HCT116 (cell line): Measurements from ENCODE around the gene SLC12A1. TPM values are rescaled to one million over a fixed set of nuclear protein-coding genes. Genes with fewer than 3 reads are reported as not detected.

Experiments
- ATAC-seq: fragments of 200-7000 bp; cut with Tn5 transposase; 2 replicates; pipeline ENCODE4 v1.9.1; 2020; ENCODE audit warnings: mild to moderate bottlenecking, moderate library complexity
- BruUV-seq: library from RNA; stranded (reverse); fragments of 400-500 nt; replicated peaks from 2 replicates; lab custom pipeline; 2021; lab: Mats Ljungman, UMichigan
- CTCF ChIA-PET: fragments of 300-600 bp; sonication (Branson Sonifier 250); formaldehyde crosslinking; loops from one replicate; lab custom pipeline; 2021; ENCODE audit warnings: antibody characterized with exemption; lab: Charles Lee
- POLR2A ChIA-PET: fragments of 300-600, 350-600 bp; sonication (Branson Sonifier 250); formaldehyde crosslinking; loops from one replicate; lab custom pipeline; 2021; ENCODE audit warnings: antibody characterized with exemption; lab: Charles Lee
- RAD21 ChIA-PET, 2 experiments: fragments of 300-600 bp; sonication (Branson Sonifier 250); formaldehyde crosslinking; loops; one replicate each; lab custom pipeline; 2023; ENCODE audit warnings: low total read pairs in 2 of 2; ENCODE audit not compliant: uncharacterized antibody in 2 of 2, unreplicated experiment in 2 of 2, low non-redundant PET in 1 of 2; lab: Charles Lee
- DNase-seq: peaks from one replicate; pipeline ENCODE4 v3.0.0-alpha.2; 2010; ENCODE audit warnings: low read depth, low spot score
- H2AFZ ChIP-seq: fragments of 200-600 bp; shearing (Covaris generic), sonication (generic); 2 replicates; pipeline ENCODE4 v1.6.1; 2017; ENCODE audit warnings: low read depth, mixed run types, mixed read lengths, antibody characterized with exemption, low read length; ENCODE audit not compliant: poor library complexity, severe bottlenecking
- H3K27ac ChIP-seq: 2 replicates; pipeline ENCODE4 v1.5.1; 2012; ENCODE audit warnings: low read depth, low read length
- H3K27me3 ChIP-seq: fragments of 200-600 bp; sonication (generic); 2 replicates; pipeline ENCODE4 v1.6.1; 2016; ENCODE audit warnings: mixed run types, low read length, mixed read lengths; ENCODE audit not compliant: insufficient read depth
- H3K36me3 ChIP-seq, 2 experiments: fragments of 200-500 bp in 1 of 2; fragments of 200-600 bp in 1 of 2; sonication (Bioruptor generic) in 1 of 2; sonication (generic) in 1 of 2; 2 replicates each; pipeline versions ENCODE4 v1.5.1 to v1.6.1; 2014 to 2016; ENCODE audit warnings: low read length in 2 of 2, inconsistent platforms in 1 of 2, mixed read lengths in 1 of 2, mixed run types in 1 of 2; ENCODE audit not compliant: insufficient read depth in 2 of 2, control insufficient read depth in 1 of 2
- H3K4me1 ChIP-seq, 2 experiments: fragments of 200-600 bp in 1 of 2; sonication (generic) in 1 of 2; 2 replicates each; pipeline versions ENCODE4 v1.5.1 to v1.6.1; 2012 to 2017; ENCODE audit warnings: low read length in 2 of 2, inconsistent platforms in 1 of 2, mild to moderate bottlenecking in 1 of 2, mixed read lengths in 1 of 2, mixed run types in 1 of 2, moderate library complexity in 1 of 2; ENCODE audit not compliant: insufficient read depth in 2 of 2, control insufficient read depth in 1 of 2
- H3K4me2 ChIP-seq: fragments of 200-600 bp; sonication (generic); 2 replicates; pipeline ENCODE4 v1.6.1; 2017; ENCODE audit warnings: mixed run types, low read length, mixed read lengths
- H3K4me3 ChIP-seq, 2 experiments: fragments of 200-600 bp in 1 of 2; sonication (generic) in 1 of 2; replicated peaks in 1 of 2; 2 replicates each; pipeline ENCODE4 v1.5.1; 2011 to 2016; ENCODE audit warnings: low read length in 2 of 2, control low read depth in 1 of 2, low read depth in 1 of 2, mild to moderate bottlenecking in 1 of 2, mixed read lengths in 1 of 2, mixed run types in 1 of 2
- H3K79me2 ChIP-seq: fragments of 200-600 bp; sonication (generic); 2 replicates; pipeline ENCODE4 v1.6.1; 2017; ENCODE audit warnings: mild to moderate bottlenecking, mixed run types, low read length, moderate library complexity, mixed read lengths; ENCODE audit not compliant: insufficient read depth
- H3K9ac ChIP-seq: fragments of 200-600 bp; sonication (generic); 2 replicates; pipeline ENCODE4 v1.6.1; 2016; ENCODE audit warnings: low read length, mixed read lengths
- H3K9me2 ChIP-seq: fragments of 200-600 bp; sonication (generic), shearing (Covaris generic); 2 replicates; pipeline ENCODE4 v1.6.1; 2017; ENCODE audit warnings: mixed run types, mild to moderate bottlenecking, moderate library complexity; ENCODE audit not compliant: insufficient read depth
- H3K9me3 ChIP-seq, 2 experiments: fragments of 200-500 bp in 1 of 2; fragments of 200-600 bp in 1 of 2; sonication (Bioruptor generic) in 1 of 2; sonication (generic) in 1 of 2; 2 replicates each; pipeline ENCODE4 v1.6.1; 2014 to 2017; ENCODE audit warnings: low read length in 2 of 2, mixed read lengths in 2 of 2, inconsistent platforms in 1 of 2, low read depth in 1 of 2, mild to moderate bottlenecking in 1 of 2, mixed run types in 1 of 2, moderate library complexity in 1 of 2; ENCODE audit not compliant: control insufficient read depth in 1 of 2, insufficient read depth in 1 of 2
- H4K20me1 ChIP-seq: fragments of 200-600 bp; sonication (generic), shearing (Covaris generic); 2 replicates; pipeline ENCODE4 v1.6.1; 2017; ENCODE audit warnings: mixed run types, mild to moderate bottlenecking, moderate library complexity; ENCODE audit not compliant: insufficient read depth
- ATF3 ChIP-seq: IDR thresholded peaks from 2 replicates; pipeline ENCODE4 v1.6.1; 2012
- CTCF ChIP-seq, 3 experiments: fragments of 200-600 bp in 1 of 3; sonication (generic) in 1 of 3; IDR thresholded peaks in 2 of 3; conservative IDR thresholded peaks in 1 of 3; 2 replicates each; pipeline ENCODE4 v1.5.1; 2012 to 2017; ENCODE audit warnings: low read depth in 2 of 3, low read length in 2 of 3, antibody characterized with exemption in 1 of 3, borderline replicate concordance in 1 of 3, control low read depth in 1 of 3, mild to moderate bottlenecking in 1 of 3, mixed read lengths in 1 of 3, mixed run types in 1 of 3, moderate library complexity in 1 of 3; ENCODE audit not compliant: insufficient read depth in 1 of 3
- SIN3A ChIP-seq: IDR thresholded peaks from 2 replicates; pipeline ENCODE4 v1.6.1; 2012; ENCODE audit warnings: low read depth
- SP1 ChIP-seq: IDR thresholded peaks from 2 replicates; pipeline ENCODE4 v1.6.1; 2012; ENCODE audit warnings: low read depth
- ZBTB33 ChIP-seq: IDR thresholded peaks from 2 replicates; pipeline ENCODE4 v1.6.1; 2011; ENCODE audit warnings: mild to moderate bottlenecking, low read length, moderate library complexity; ENCODE audit not compliant: insufficient replicate concordance; ENCODE audit errors: extremely low read depth
- intact Hi-C: fragments of 100-400 bp; cut with micrococcal nuclease; formaldehyde crosslinking; loops from 2 replicates; pipeline ENCODE4 v1.10.0; 2022
- total RNA-seq: library from RNA; stranded (reverse); gene quantifications from one replicate; pipeline ENCODE4 v1.2.1, GENCODE V29; 2021; ENCODE audit not compliant: unreplicated experiment

The SLC12A1 gene
- total RNA-seq, 1 experiment from 2014 or later = not detected

GRCh38 chr15:48279608-48280007, 73.5 kb downstream of the SLC12A1 start (continued):
- TF ChIP-seq CTCF (IDR thresholded peaks at IDR 0.05 in 2 of 3, conservative IDR thresholded peaks at IDR 0.05 in 1 of 3; ENCODE audit: borderline replicate concordance in 1 of 3, insufficient read depth in 1 of 3, low read depth in 2 of 3, low read length in 2 of 3) (no peak), ATF3 (no peak), SIN3A (no peak), SP1 (no peak)

DNA sequence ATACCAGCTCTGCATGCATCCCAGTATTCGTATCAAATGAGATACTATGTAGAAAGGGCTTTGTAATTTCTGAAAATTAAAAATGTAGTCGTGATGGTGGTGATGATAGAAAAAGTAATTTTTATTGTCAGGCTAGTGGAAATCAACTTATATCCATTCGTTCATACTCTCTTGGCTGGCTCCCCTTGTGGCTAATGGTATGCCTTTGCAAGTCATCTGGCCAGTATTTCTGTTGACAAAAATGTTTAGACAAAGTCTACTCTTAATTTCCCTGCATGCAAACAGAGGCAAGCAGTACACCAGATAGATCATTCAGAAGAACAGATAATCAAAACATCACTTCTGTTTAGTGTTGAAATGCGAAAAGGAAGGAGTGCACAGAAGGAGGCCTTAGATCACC, 75.6 kb downstream of the SLC12A1 start:
- no TSS peak for BruUV-seq

More for the DNA sequence above, 75.6 kb downstream of the SLC12A1 start:
- TF ChIP-seq CTCF (IDR thresholded peaks at IDR 0.05 in 2 of 3, conservative IDR thresholded peaks at IDR 0.05 in 1 of 3; ENCODE audit: borderline replicate concordance in 1 of 3, insufficient read depth in 1 of 3, low read depth in 2 of 3, low read length in 2 of 3) (peak in 2 of 3 experiments; percentile 8 to 16; a peak in 2 of 6 replicates), ZBTB33 (no peak)
- Histone ChIP-seq H3K4me1 (peaks cover 0 to 4% of the 10 kb centered on the region in 2 experiments; a peak in 1 of 4 replicates), H3K9ac (no peak overlapping the region), H3K79me2 (no peaks in the 10 kb centered on the region), H3K4me3 (no peak overlapping the region), H3K9me2 (no peaks in the 10 kb centered on the region), H3K27ac (no peak overlapping the region), H2AFZ (no peak overlapping the region), H3K9me3 (no peaks in the 10 kb centered on the region), H3K4me2 (no peak overlapping the region), H3K36me3 (no peaks in the 10 kb centered on the region), H4K20me1 (no peaks in the 10 kb centered on the region), H3K27me3 (peaks cover 30% of the 10 kb centered on the region; the same call in 1 of the 2 replicates)
- ChIA-PET POLR2A (no interaction called here), CTCF (no interaction called here), RAD21 (no interaction called here)
- intact Hi-C loops = no loop called here
- no peak for DNase-seq
- no peak for ATAC-seq
